Left renal cortex interstitium (tissue), 4 donors: ENCODE results near the gene KLF12. TPM values are rescaled to one million over a fixed set of nuclear protein-coding genes. Genes with fewer than 3 reads are reported as not detected.

Experiments
- DNase-seq, 4 donors: peaks; one replicate each; pipeline ENCODE4 v3.0.0-alpha.2; 2013; ENCODE audit warnings: low read depth in 4 of 4, low spot score in 2 of 4, missing footprints in 1 of 4
- polyA plus RNA-seq, 4 donors: library from polyadenylated mRNA; unstranded; fragments of 120-200 nt; gene quantifications; one replicate each; pipeline ENCODE4 v1.2.1, GENCODE V29; 2013; ENCODE audit not compliant: insufficient read length in 4 of 4

KLF12 gene
- polyA plus RNA-seq, 4 donors: 24.4 to 28.4 (median 25.7) TPM

DNA sequence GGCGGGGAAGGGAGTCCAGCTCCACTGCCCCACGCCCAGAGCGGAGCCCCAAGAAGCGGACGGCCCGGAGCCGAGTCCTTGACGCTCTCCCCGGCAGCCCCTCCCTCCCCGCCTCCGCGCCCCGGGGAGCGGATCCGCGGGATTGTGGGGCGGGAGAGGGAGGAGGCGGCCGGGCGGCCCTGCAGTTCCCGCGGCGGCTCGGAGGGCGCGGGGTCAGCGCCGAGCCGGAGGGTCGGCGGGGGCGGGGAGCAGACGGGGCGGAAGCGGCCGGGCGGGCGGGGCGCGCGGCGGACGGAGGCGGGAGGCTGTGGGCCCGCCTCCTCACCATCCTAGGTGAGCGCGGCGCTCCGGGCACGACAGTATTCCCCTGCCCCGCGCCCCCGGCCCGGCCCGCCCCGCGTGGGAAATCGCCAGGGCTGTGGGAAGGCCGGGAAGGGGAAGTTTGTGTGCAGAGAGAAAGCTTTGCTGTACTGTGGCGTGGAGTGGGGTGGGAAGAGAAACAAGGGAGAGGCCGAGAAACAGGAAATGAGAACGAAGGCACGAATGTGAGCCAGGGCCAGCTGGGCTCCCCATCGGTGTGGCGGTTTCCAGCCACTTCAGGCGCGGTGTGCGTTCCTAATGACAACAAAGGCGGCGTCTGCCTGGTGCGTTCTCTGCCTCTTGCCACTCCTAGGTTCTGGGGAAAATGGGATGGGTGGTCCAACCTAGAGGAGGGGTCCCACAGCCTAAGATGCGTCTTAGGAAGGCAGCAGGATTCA is 1.3 kb upstream of the KLF12 start:
- DNase-seq: peak in 1 of 4 donors; percentile 70

DNA sequence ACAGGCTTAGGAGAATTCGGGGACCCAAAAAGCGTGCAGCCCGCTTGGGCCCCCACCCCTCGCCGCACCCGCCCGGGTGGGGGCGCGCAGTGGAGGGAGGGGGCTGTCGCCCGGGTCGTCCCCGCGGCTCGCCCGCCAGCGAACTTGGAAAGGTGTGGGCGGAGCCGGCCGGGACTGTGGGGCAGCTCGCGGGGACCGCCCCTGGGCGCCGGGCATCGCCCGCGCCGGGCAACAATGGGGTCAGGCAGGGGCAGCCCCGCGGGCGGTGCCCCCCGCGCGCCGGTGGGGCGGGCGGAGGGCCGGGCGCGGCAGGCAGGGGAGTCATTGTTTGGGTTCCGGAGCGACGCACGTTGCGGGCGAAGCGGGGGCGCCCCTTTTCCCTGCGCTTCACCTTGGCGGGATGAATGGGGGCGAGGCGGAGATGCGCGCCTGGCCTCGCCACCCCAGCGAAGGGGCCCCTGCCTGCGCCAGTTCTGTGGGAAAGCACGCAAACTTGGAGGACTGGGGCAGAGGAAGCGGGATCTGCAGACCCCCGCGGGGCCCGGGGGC is 647 bp upstream of the KLF12 start:
- DNase-seq: no peak

DNA sequence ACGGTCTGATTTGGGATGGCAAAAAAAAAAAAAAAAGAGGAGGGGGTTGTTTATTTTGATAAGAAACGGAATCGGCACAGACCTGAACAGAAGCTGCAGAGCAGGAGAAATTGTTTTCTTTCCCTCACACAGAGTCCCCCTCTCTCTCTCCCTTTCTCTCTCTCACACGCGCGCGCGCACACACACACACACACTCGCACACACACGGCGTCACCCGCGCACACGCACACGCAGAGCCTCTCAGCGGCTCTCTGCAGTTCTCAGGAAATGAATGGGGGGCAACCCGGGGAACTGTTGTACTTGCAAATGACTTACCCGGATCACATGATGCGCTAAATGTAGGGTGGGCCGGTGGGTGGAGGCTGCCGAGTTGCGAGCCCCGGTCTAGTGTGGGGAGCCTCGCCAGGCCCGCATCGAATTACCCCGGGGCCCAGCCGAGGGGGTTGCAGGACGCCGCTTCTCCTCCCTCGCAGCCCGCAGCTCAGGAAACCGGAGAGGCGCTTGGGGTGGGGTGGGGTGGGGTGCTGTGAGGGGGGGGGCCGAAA is 475 bp downstream of the KLF12 start:
- DNase-seq: peak in 3 of 4 donors; percentile 81 to 88 (median 83)

DNA sequence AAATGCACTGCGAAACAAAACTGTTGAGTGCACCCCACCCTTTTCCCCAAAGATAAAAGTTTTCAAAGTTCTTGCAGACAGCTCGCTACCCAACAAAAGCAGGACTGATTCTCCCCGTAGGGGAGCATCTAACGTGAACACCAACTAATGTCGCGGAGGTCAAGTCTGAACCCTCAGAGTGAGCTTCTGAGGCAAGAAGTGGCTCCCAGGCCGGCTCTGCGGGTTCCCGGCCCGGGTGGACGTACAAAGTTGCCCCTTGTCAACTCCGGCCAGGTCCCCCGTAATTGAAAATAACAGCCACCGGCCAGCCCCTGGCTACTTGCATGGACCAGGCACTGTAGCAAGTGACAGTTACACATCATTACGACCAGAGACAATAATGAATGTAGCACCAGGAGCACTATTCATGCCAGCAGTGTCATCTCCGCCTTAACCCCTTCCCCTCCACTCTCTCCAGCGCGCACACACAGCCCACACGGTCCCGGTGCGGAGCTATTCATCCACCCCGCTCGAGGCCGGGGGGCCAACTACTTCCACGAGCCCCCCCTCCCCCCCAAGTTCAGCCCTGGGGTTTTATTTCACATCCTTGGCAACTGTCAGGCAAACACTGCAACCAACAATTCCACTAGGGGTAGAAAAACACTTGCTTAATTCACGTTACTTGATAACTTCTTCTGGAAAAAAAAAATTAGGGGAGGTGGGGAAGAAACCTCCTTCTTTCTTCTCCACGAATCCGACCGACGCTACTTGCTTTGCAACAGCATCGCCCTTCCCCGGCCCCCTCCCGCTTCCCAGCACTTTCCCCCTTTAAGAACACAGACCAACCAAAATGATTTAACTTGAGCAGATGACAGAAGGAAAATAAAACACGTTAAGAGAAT is 1.2 kb downstream of the KLF12 start:
- peak in 1 of 4 donors; percentile 60 for DNase-seq

DNA sequence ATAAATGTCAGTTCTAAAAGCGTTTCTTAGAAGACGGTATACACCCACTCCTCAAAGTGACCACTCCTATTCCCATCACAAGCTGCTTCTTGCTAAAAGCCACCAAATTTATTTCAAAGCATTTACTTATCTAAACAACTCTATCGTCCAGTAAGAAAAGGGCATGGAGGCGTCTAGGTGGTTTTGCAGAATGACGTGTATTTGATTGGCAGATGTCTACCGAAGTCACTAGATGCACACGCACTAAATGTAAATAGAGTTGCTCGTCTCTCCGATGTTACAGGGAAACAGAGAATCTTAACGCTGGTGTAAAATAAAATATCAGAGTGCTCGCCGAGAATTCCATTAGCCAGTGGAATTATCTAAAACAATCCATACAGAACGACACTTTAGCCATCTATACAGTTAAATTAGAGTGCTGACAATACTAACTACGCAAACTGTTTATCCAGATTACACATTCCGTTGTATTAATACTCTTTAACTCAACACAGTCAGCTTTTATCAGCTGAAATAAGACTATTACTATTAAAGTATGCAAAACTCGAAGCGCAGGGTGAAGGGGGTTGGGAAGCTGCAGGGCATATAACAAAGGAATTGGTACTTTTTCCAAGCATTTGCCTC is 1.9 kb downstream of the KLF12 start:
- no peak for DNase-seq

DNA sequence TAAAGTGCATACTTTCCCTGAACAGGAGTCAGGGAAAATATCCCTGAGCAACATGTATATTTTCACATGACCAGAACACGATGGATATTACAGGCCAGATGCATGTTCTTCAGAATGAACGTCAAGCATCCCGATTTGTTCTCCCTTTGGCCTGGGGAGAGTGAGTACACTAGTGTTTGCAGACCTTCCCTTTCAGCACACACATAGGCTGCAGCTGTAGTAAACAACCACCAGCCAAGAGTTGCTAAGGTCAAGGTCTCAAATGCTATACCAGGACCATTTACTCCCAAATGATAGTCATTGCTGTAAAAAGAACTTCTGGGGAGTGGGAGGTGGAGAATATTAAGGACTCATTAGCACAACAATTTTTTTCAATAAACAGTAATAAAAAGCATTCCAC is 3.0 kb downstream of the KLF12 start:
- DNase-seq: no peak

DNA sequence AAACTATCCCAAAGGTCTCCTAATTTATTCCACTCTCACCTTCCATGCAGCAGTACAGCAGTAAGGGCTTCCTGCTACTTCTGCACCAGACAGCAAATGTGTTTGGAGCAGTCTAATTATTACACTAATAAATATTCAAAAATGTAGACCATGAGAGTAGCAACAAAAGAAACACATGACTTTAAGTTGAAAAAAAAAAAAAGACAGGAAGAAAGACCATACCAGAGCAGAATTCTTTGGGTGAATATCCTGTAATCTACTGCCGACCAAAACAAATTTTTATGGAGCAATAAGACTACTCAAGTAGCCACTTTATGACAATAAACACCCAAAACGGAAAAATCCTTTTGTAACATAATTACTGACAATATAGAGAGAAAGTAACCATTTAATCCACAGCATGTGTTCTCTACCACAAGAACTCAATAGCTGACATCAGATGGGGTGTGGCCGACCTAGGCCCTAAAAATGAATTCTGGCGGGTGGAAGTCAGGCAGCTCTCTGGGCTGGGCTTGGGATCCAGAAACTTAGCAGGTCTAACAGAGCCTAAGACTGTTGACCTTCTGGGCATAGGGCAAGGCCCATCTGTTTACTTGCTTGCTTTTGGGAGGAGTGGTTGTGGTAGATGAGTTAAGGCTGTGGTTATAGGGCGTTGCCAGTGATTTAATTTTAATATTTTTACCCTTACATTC is 4.6 kb downstream of the KLF12 start:
- no peak for DNase-seq

DNA sequence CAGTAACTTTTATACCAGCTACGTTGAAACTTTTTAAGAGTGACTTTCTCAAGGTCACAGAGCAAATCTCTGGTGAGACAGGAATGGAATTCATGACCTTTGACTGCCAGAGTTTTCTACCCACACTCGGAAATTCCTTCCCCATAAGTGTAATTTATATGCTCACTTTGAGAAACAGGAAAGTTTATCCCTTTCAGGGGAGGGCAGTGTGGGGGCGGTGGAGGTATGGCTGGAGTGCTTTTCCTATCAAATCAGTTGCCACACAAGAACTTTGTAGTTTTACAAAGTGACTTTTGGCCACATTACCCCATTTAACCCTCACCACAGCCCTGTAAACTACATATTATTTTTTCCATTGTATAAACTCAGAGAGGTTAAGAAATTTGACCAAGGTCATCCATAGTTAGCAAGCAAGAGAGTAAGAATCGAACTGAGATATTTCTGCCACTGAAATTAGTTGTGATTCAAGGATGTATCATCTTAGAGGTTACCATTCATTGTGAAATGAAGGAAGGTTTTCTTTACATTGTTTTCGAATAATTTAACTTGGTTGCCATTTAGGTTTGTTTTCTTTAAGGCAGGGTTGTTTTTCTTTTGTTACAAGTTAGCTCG is 5.9 kb downstream of the KLF12 start:
- DNase-seq: no peak

DNA sequence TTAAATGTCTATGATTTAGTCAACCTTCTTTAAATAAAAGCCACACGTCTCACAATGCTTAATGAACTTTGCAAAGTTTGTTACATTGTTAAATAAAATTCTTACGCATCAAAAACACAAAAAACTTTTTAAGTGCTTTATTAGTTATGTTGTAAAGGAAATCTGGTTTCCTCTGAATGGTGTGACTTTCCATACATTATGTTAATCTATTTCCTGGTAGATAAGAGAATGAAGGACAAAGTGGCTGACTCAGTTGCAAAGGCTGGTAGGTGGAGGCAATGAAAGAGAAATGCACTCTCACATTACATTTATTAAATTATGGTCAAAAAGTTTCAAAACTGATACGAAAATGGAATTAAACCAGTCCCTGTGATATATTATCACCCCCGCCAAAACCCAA is 15.9 kb downstream of the KLF12 start:
- no peak for DNase-seq

DNA sequence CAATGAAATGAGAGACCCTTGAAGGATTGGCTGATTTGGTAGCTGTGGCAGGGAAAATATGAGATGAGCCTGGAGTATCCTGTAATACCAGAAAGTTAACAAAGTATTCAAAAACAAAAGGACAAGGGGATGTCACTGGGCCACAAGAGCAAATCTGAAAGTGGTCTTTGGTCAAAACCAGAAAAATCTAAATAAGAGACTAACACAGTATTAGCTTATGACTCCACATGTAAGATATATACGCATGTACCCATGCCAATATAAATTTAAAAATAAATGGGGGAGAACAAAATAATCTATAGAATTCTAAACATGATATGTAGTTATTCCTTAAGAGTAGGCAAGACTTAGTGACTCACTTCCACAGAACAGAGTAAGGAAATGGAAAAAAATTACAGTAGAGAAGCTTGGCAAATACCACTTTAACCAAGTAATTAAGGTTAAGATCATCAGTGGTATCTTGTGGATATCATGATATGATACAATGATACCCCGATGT is 16.9 kb downstream of the KLF12 start:
- no peak for DNase-seq

DNA sequence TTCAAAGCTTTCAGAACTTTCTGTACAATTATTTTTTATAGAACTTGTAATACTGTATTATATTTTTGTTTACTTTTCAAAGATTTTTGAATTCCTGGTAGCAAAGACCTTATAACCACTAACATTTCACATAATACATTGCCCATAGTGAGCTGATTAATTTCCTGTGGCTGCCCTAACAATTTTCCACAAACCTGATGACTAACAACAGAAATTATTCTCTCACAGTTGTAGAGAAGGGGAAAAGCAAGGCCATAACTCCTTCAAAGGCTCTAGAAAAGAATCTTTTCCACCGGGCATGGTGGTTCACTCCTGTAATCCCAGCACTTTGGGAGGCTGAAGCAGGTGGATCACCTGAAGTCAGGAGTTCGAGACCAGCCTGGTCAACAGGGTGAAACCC is 19.1 kb downstream of the KLF12 start:
- no peak for DNase-seq

DNA sequence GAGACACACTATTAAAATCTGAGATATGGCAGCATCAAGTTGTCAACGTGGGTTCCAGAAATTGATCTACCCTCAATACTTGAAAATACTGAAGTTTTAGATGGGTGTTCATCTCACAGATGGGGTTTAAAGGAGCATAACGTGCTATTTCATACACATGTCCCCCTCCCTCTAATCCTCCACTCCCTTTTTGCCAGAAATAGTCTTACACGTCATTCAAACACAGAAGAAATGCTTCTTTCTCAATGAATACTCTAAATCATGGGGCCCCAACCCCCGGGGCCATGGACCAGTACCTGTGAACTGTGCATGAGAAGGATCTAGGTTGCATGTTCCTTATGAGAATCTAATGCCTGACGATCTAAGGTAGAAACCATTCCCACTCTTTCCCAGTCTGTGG is 19.6 kb downstream of the KLF12 start:
- no peak for DNase-seq

DNA sequence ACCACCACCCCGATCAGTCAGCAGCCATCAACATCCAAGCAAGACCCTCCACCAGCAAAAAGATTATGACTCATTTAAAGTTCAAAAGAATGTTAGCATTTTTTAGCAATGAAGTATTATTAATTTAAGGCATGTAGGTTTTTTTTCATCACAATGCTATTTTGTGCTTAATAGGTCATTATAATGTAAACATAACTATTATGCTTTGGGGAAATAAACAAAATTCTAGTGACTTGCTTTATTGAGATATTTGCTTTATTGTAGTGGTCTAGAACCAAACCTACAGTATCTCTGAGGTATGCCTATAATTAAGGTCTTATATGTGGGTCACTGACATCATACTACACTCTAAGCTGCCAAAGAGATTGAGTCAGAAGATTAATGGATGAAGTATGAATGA is 20.0 kb downstream of the KLF12 start:
- no peak for DNase-seq

DNA sequence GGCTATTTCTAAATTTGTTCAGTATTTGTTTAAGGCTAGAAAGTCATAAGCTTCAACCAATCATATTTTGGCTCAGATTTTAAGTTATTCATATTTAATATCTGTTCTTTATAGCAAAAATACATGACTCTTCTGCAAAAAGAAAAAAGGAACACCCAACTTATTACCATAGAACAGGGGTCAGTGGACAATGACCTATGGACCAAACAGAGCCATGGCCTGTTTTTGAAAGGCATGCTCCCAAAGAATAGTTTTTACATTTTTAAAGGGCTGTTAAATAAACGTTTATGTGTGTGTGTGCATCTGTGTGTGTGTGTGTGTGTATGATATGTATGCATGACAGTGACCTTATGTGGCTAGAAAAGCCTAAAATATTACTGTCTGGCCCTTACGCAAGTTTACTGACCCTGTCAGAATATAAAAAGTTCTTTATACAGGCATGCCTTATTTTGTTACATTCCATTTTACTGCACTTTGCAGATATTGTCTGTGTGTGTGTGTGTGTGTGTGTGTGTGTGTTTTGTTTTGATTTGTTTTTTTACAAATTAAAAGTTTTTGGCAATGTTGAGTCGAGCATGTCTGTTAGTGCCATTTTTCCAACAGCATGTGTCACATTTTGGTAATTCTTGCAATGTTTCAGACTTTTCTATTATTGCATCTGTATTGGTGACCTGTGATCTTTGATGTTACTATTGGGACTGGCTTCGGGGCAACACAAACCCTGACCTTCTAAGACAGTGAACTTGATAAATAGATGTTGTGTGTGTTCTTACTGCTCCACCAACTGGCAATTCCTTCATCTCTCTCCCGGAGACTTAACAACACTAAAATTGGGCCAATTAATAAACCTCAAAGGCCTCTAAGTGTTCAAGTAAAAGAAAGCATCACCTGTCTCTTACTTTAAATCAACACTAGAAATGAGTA is 22.0 kb downstream of the KLF12 start:
- DNase-seq: no peak

DNA sequence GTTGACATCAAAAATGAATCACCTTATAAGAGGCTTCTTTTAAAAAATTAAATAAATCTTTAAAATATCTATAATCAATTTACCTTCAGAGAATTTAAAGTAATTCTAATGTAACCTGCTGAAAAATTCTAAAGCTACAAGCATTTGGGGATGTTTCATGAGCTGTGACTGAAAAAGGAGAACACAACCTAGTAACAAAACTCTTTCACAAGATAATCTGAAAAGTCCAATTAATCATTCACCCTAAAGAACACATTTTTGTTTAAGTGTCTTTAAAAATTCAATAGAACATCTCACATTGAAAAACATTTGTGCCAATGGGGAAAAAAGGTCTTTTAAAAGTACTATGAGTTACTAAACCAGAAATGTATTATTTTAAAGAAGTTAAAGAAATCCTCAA is 22.8 kb downstream of the KLF12 start:
- no peak for DNase-seq

DNA sequence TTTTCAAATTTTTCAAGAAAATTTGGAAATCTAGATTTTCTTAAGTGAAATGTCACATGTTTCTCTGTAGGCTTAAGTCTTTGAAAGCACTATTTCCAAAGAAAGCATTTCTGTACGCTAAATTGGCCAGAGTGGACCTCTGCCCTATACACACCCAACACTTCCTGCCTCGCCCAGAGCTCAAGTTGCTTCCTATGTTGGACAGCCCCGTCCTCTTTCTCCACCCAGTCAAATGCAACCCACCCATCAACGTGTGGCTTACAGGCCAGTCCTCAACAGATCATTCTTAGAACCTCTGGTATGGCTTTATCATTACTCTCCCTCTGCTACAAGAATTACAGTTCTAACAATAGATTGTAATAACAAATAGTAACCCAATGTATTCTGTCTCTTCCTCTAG is 24.2 kb downstream of the KLF12 start:
- no peak for DNase-seq

DNA sequence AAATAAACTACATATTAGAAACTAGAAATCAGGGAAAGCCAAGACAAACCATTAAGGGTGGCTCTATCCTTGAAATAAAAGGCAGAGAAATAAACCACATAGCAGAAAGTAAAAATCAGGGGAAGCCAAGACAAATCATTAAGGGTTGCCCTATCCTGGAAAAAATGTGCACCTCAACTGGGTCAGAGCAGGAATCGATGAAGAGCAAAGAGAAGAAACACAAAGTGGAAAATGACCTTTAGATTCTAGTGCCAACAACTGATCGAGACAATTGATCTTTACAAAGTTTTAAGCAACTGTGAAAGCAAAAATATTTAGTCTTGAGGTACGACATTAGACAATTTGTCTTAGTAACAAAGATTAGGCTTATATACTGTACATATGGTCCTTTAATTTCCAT is 26.6 kb downstream of the KLF12 start:
- DNase-seq: no peak

DNA sequence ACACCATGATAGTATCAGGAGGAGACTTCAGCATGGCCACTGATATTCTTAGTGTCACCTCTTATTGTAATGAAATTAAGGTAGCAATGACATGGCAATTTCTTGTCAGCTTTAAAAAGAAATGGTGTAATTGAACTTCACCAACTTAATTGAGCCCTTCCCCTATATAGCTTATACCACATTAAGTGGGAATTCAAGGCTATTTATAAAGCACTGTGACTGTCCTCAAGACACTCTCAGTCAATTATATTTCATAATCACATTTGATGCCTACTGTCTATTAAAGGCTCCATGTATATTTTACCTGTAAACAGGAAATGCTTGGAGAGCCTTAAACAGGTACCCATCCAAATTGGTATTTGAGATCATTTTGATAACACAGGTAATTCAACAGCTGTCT is 28.3 kb downstream of the KLF12 start:
- no peak for DNase-seq
